NK-92 treated with Interleukin-12 subunit alpha and Interleukin-12 subunit beta, amount 100 ng/mL, for 24 hours (cell line): Measurements from ENCODE around the gene RBBP5.

ENCODE experiments used
- DNase-seq: peaks from one replicate; lab custom pipeline; 2025; lab: John Stamatoyannopoulos, UW

RBBP5 gene

GRCh38 chr1:205056956-205057568, 64.7 kb downstream of the RBBP5 start:
- DNase-seq = no peak

- DNase-seq = no peak
These were observed 65.6 kb downstream of the RBBP5 start for GRCh38 chr1:205056188-205056611.

- DNase-seq = no peak
These were observed 67.8 kb downstream of the RBBP5 start for GRCh38 chr1:205054013-205054412.

- DNase-seq = no peak
These were observed 68.5 kb downstream of the RBBP5 start for GRCh38 chr1:205053296-205053695.

GRCh38 chr1:205052690-205053089, 69.1 kb downstream of the RBBP5 start:
- DNase-seq = no peak

- DNase-seq = no peak
These were observed 72.3 kb downstream of the RBBP5 start for GRCh38 chr1:205049479-205049878.

GRCh38 chr1:205048382-205048781, 73.4 kb downstream of the RBBP5 start:
- no peak for DNase-seq

- DNase-seq = no peak
These were observed 74.0 kb downstream of the RBBP5 start for GRCh38 chr1:205047764-205048231.

- DNase-seq = no peak
These were observed 74.9 kb downstream of the RBBP5 start for GRCh38 chr1:205046870-205047269.

- DNase-seq = no peak
These were observed 76.6 kb downstream of the RBBP5 start for GRCh38 chr1:205045146-205045545.

- no peak for DNase-seq
These were observed 77.0 kb downstream of the RBBP5 start for GRCh38 chr1:205044741-205045140.

- no peak for DNase-seq
These were observed 77.9 kb downstream of the RBBP5 start for GRCh38 chr1:205043866-205044265.

GRCh38 chr1:205042911-205043806, 78.6 kb downstream of the RBBP5 start, which contains the start of gene CNTN2:
Gene CNTN2 (plus strand): TSS chr1:205043212. CDS start chr1:205053186, 9,974 bp downstream.
- DNase-seq = no peak

- DNase-seq = no peak
These were observed 79.5 kb downstream of the RBBP5 start for GRCh38 chr1:205041998-205042910.

- DNase-seq = no peak
These were observed 80.6 kb downstream of the RBBP5 start for GRCh38 chr1:205041001-205041715.

- DNase-seq = no peak
These were observed 83.5 kb downstream of the RBBP5 start for GRCh38 chr1:205038132-205038786.

- DNase-seq = no peak
These were observed 84.2 kb downstream of the RBBP5 start for GRCh38 chr1:205037539-205037938.
